GM12878 (cell line): ENCODE results near the gene SPPL3.

Experiments
- BHLHE40 ChIP-seq, 2 experiments: fragments of 450-650 bp in 1 of 2; IDR thresholded peaks; 2 replicates each; pipeline ENCODE4 v1.6.1; 2011 to 2017; ENCODE audit warnings: low read depth in 2 of 2, borderline replicate concordance in 1 of 2, improper control_type of control experiment in 1 of 2, low read length in 1 of 2, mild to moderate bottlenecking in 1 of 2
- CTCF ChIP-seq, 3 experiments: IDR thresholded peaks in 2 of 3; conservative IDR thresholded peaks in 1 of 3; 2 replicates each; pipeline ENCODE4 v1.5.1; 2011; ENCODE audit warnings: low read depth in 3 of 3, low read length in 3 of 3, mild to moderate bottlenecking in 3 of 3, control low read depth in 2 of 3, moderate library complexity in 2 of 3, inconsistent platforms in 1 of 3, mixed read lengths in 1 of 3; ENCODE audit not compliant: control insufficient read depth in 2 of 3, insufficient read depth in 1 of 3; ENCODE audit errors: extremely low read depth in 1 of 3
- CUX1 ChIP-seq: IDR thresholded peaks from 2 replicates; pipeline ENCODE4 v1.6.1; 2012; ENCODE audit warnings: improper control_type of control experiment, low read depth, low read length; ENCODE audit not compliant: insufficient replicate concordance
- EED ChIP-seq: sonication (generic); IDR thresholded peaks from 2 replicates; pipeline ENCODE4 v1.6.1; 2016; ENCODE audit warnings: antibody characterized with exemption, low read depth
- EGR1 ChIP-seq, 2 experiments: IDR thresholded peaks; 1 replicate in 1 of 2; 2 replicates in 1 of 2; pipeline ENCODE4 v1.6.1; 2011 to 2012; ENCODE audit warnings: low read depth in 2 of 2, low read length in 2 of 2, borderline replicate concordance in 1 of 2, mild to moderate bottlenecking in 1 of 2, moderate library complexity in 1 of 2
- EP300 ChIP-seq, 2 experiments: fragments of 150-350 bp in 1 of 2; IDR thresholded peaks; 2 replicates each; pipeline ENCODE4 v1.6.1; 2011 to 2012; ENCODE audit warnings: low read depth in 2 of 2, low read length in 2 of 2, borderline replicate concordance in 1 of 2, improper control_type of control experiment in 1 of 2, inconsistent platforms in 1 of 2; ENCODE audit not compliant: control insufficient read depth in 1 of 2
- FOXK2 ChIP-seq: fragments of 450-650 bp; IDR thresholded peaks from 2 replicates; pipeline ENCODE4 v1.6.1; 2017; ENCODE audit warnings: mild to moderate bottlenecking, moderate library complexity
- POLR2A ChIP-seq: IDR thresholded peaks from 2 replicates; pipeline ENCODE4 v1.6.1; 2011; ENCODE audit warnings: low read depth, mild to moderate bottlenecking, low read length
- POLR2AphosphoS5 ChIP-seq: IDR thresholded peaks from 2 replicates; pipeline ENCODE4 v1.6.1; 2011; ENCODE audit warnings: mild to moderate bottlenecking, low read length, inconsistent platforms
- SPI1 ChIP-seq: IDR thresholded peaks from 2 replicates; pipeline ENCODE4 v1.6.1; 2011; ENCODE audit warnings: low read depth, mild to moderate bottlenecking, low read length, moderate library complexity, borderline replicate concordance; ENCODE audit not compliant: insufficient read depth
- ZBTB33 ChIP-seq: fragments of 450-650 bp; IDR thresholded peaks from 2 replicates; pipeline ENCODE4 v1.6.1; 2017; ENCODE audit warnings: mild to moderate bottlenecking

GRCh38 chr12:120844768-120845449 lies 59.2 kb downstream of the SPPL3 start:
- TF ChIP-seq CTCF (IDR thresholded peaks at IDR 0.05 in 2 of 3, conservative IDR thresholded peaks at IDR 0.05 in 1 of 3; ENCODE audit: control insufficient read depth in 2 of 3, extremely low read depth in 1 of 3, insufficient read depth in 1 of 3, low read depth in 3 of 3, low read length in 3 of 3) (no peak), EGR1 (IDR thresholded peaks at IDR 0.05; ENCODE audit: borderline replicate concordance in 1 of 2, low read depth in 2 of 2, low read length in 2 of 2) (no peak), SPI1 (no peak), ZBTB33 (no peak), POLR2A (no peak), EED (no peak), EP300 (IDR thresholded peaks at IDR 0.05; ENCODE audit: borderline replicate concordance in 1 of 2, control insufficient read depth in 1 of 2, low read depth in 2 of 2, low read length in 2 of 2) (no peak), CUX1 (no peak), POLR2AphosphoS5 (no peak), BHLHE40 (IDR thresholded peaks at IDR 0.05; ENCODE audit: borderline replicate concordance in 1 of 2, low read depth in 2 of 2, low read length in 1 of 2) (no peak), FOXK2 (no peak)
